ENCODE data around the gene GJC2. TPM values are rescaled to one million over a fixed set of nuclear protein-coding genes. Genes with fewer than 3 reads are reported as not detected.

GJC2 gene
- polyA plus RNA-seq, 1 donor (not counting 4 experiments of a cell fraction or from before 2014, with no cell fraction given) = 0.58 TPM

DNA sequence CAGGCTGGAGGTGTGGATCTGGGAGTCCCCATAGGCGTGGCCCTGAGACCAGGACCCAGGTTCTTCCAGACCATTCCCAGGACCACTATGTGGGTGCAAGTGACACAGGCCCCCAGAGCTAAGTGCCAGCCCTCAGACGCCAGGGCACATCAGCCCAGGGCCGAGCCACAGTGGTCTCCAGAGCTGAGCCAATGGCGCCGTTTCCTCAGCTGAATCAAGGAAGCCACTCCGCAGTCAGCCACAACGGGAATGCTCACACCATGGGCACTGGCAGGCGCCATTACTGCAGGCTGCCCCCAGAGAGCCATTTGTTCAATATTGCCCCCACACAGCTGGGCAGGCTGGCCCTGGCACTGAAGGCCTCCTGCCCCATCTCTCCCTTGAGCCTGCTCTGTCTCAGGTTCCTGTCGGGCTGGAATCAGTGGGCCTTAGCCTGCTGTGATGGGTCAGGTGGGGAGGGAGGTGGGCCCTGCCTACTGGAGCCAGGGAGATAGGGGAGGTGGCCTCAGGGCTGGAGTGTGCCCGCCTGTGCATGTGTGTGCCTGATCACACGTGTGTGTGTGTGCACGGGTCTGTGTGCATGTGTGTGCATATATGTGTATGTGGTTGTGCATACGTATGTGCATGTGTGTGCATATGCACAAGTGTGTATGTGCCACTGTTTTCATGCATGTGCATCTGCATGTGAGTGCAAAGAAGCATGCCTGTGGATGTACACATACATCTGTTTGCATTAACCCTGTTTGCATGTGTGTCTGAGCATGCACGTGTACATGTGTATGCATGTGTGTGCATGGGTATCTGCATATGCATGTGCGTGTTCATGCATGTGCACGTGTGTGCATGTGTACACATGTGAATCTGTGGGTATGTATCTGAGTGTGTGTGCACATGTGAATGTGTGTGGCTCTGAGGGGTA, 6.1 kb downstream of the GJC2 start:
- DNase-seq (ENCODE audit: low read depth, low spot score) (no peak), FAIRE-seq (no peak)
- no peak overlapping the region for H3K4me3 ChIP-seq (ENCODE audit: control insufficient read depth in 2 of 3, extremely low read depth in 1 of 3, insufficient read depth in 2 of 3, low read depth in 1 of 3, low read length in 3 of 3)
- H3K9me1 ChIP-seq (ENCODE audit: control insufficient read depth, extremely low read depth, insufficient read depth, low read length) = no peaks in the 10 kb centered on the region
- H3K36me3 ChIP-seq (ENCODE audit: control insufficient read depth in 2 of 2, extremely low read depth in 1 of 2, insufficient read depth in 2 of 2, low read length in 2 of 2) = no peaks in the 10 kb centered on the region
- H3K4me2 ChIP-seq (ENCODE audit: control insufficient read depth, extremely low read depth, insufficient read depth, low read depth, low read length) = no peak overlapping the region
- no peaks in the 10 kb centered on the region for H3K9me3 ChIP-seq (ENCODE audit: control insufficient read depth, low read depth, low read length)
- H4K20me1 ChIP-seq (ENCODE audit: control insufficient read depth, extremely low read depth, insufficient read depth, low read length) = no peaks in the 10 kb centered on the region
- dilution Hi-C loops (cut with MboI; ENCODE audit: extremely low pct_ligation_motif_present, low sequenced_read_pairs) = no loop called here
- TF ChIP-seq, protein P1, sequence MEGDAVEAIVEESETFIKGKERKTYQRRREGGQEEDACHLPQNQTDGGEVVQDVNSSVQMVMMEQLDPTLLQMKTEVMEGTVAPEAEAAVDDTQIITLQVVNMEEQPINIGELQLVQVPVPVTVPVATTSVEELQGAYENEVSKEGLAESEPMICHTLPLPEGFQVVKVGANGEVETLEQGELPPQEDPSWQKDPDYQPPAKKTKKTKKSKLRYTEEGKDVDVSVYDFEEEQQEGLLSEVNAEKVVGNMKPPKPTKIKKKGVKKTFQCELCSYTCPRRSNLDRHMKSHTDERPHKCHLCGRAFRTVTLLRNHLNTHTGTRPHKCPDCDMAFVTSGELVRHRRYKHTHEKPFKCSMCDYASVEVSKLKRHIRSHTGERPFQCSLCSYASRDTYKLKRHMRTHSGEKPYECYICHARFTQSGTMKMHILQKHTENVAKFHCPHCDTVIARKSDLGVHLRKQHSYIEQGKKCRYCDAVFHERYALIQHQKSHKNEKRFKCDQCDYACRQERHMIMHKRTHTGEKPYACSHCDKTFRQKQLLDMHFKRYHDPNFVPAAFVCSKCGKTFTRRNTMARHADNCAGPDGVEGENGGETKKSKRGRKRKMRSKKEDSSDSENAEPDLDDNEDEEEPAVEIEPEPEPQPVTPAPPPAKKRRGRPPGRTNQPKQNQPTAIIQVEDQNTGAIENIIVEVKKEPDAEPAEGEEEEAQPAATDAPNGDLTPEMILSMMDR (optimal IDR thresholded peaks at IDR 0.05 in 1 of 3, IDR thresholded peaks at IDR 0.05 in 1 of 3, conservative IDR thresholded peaks at IDR 0.05 in 1 of 3; ENCODE audit: extremely low read depth in 1 of 3, insufficient read depth in 2 of 3, low read length in 3 of 3) = no peak
- TF ChIP-seq EZH2 (IDR thresholded peaks at IDR 0.05; ENCODE audit: low read length) = no peak
- no peak overlapping the region for H3K27ac ChIP-seq (ENCODE audit: control insufficient read depth, insufficient read depth, low read length)
- no peaks in the 10 kb centered on the region for H3K27me3 ChIP-seq (ENCODE audit: control insufficient read depth, extremely low read depth, insufficient read depth, low read length)
- peaks cover 24% of the 10 kb centered on the region for H3K4me1 ChIP-seq (ENCODE audit: control insufficient read depth, extremely low read depth, insufficient read depth, low read length)
- H2AFZ ChIP-seq (ENCODE audit: control insufficient read depth, low read length) = no peak overlapping the region
- no peaks in the 10 kb centered on the region for H3K79me2 ChIP-seq (ENCODE audit: control insufficient read depth, insufficient read depth, low read length)
- H3K9ac ChIP-seq (ENCODE audit: control insufficient read depth, extremely low read depth, insufficient read depth, low read length) = no peak overlapping the region

DNA sequence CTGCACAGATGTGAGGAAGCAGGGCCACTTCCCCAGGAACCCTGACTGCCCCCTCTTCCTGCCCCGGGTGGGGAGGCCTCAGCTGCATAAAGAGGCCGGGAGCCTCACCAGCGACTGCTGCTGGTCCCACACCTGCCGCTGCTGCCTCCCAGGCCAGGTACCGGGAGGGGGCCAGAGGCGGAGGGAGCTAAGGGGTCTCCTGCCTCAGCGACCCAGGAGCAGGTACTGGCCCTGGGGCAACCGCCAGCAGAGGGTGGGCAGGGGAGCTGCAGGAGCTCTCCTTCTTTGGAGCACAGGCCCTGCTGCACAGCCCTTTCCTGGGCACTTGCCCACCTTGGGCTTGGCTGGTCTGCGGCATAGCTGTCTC, 6.8 kb downstream of the GJC2 start:
- Histone ChIP-seq H3K4me1 (ENCODE audit: control insufficient read depth, extremely low read depth, insufficient read depth, low read length) (peaks cover 23% of the 10 kb centered on the region), H3K79me2 (ENCODE audit: control insufficient read depth, insufficient read depth, low read length) (no peaks in the 10 kb centered on the region), H2AFZ (ENCODE audit: control insufficient read depth, low read length) (no peak overlapping the region), H3K4me2 (ENCODE audit: control insufficient read depth, extremely low read depth, insufficient read depth, low read depth, low read length) (no peak overlapping the region), H4K20me1 (ENCODE audit: control insufficient read depth, extremely low read depth, insufficient read depth, low read length) (no peaks in the 10 kb centered on the region), H3K4me3 (ENCODE audit: control insufficient read depth in 2 of 3, extremely low read depth in 1 of 3, insufficient read depth in 2 of 3, low read depth in 1 of 3, low read length in 3 of 3) (no peak overlapping the region), H3K9me1 (ENCODE audit: control insufficient read depth, extremely low read depth, insufficient read depth, low read length) (no peaks in the 10 kb centered on the region), H3K27me3 (ENCODE audit: control insufficient read depth, extremely low read depth, insufficient read depth, low read length) (no peaks in the 10 kb centered on the region), H3K27ac (ENCODE audit: control insufficient read depth, insufficient read depth, low read length) (no peak overlapping the region), H3K9me3 (ENCODE audit: control insufficient read depth, low read depth, low read length) (no peaks in the 10 kb centered on the region), H3K36me3 (ENCODE audit: control insufficient read depth in 2 of 2, extremely low read depth in 1 of 2, insufficient read depth in 2 of 2, low read length in 2 of 2) (no peaks in the 10 kb centered on the region), H3K9ac (ENCODE audit: control insufficient read depth, extremely low read depth, insufficient read depth, low read length) (no peak overlapping the region)
- DNase-seq (ENCODE audit: low read depth, low spot score) (no peak), FAIRE-seq (no peak)
- dilution Hi-C loops (cut with MboI; ENCODE audit: extremely low pct_ligation_motif_present, low sequenced_read_pairs) = no loop called here
- TF ChIP-seq EZH2 (IDR thresholded peaks at IDR 0.05; ENCODE audit: low read length) = no peak
- TF ChIP-seq, protein P1 (optimal IDR thresholded peaks at IDR 0.05 in 1 of 3, IDR thresholded peaks at IDR 0.05 in 1 of 3, conservative IDR thresholded peaks at IDR 0.05 in 1 of 3; ENCODE audit: extremely low read depth in 1 of 3, insufficient read depth in 2 of 3, low read length in 3 of 3) = no peak

Data from keratinocyte (primary cell).